SK-N-SH (cell line): ENCODE results near the gene NDUFS8. TPM values are rescaled to one million over a fixed set of nuclear protein-coding genes. Genes with fewer than 3 reads are reported as not detected.

ENCODE experiments used
- CTCF ChIA-PET: fragments of 300-600, 350-600 bp; formaldehyde crosslinking; extraction: SDS; loops from one replicate; lab custom pipeline; 2021; lab: Yijun Ruan, JAX
- POLR2A ChIA-PET: fragments of 350-600 bp; sonication (Branson Sonifier 250); formaldehyde crosslinking; extraction: SDS; loops from one replicate; lab custom pipeline; 2020; ENCODE audit warnings: antibody characterized with exemption, inconsistent platforms; lab: Yijun Ruan, JAX
- DNase-seq: peaks from one replicate; pipeline ENCODE4 v3.0.0; 2012
- H2AFZ ChIP-seq: fragments of 200-600 bp; sonication (generic); 2 replicates; pipeline ENCODE4 v1.8.1; 2016; ENCODE audit warnings: antibody characterized with exemption, mild to moderate bottlenecking, low read depth
- H3F3A ChIP-seq: fragments of 200-600 bp; sonication (generic); replicated peaks from 2 replicates; pipeline ENCODE3; 2016; ENCODE audit warnings: antibody characterized with exemption, mild to moderate bottlenecking; ENCODE audit not compliant: insufficient read depth
- H3K27ac ChIP-seq, 2 experiments: fragments of 200-500 bp in 1 of 2; fragments of 200-600 bp in 1 of 2; sonication (Bioruptor generic) in 1 of 2; sonication (generic), shearing (Covaris generic) in 1 of 2; 2 replicates each; pipeline versions ENCODE4 v1.5.1 to v1.6.1; 2014 to 2016; ENCODE audit warnings: low read depth in 2 of 2, inconsistent platforms in 1 of 2, low read length in 1 of 2, mild to moderate bottlenecking in 1 of 2, mixed read lengths in 1 of 2
- H3K27me3 ChIP-seq: fragments of 200-600 bp; sonication (generic), shearing (Covaris generic); 2 replicates; pipeline ENCODE4 v1.6.1; 2016; ENCODE audit warnings: mixed run types; ENCODE audit not compliant: insufficient read depth
- H3K36me3 ChIP-seq, 2 experiments: fragments of 200-500 bp in 1 of 2; fragments of 200-600 bp in 1 of 2; sonication (Bioruptor generic) in 1 of 2; sonication (generic) in 1 of 2; replicated peaks in 1 of 2; 2 replicates each; pipeline versions ENCODE3 to v1.5.1; 2014 to 2016; ENCODE audit warnings: low read length in 1 of 2, mild to moderate bottlenecking in 1 of 2; ENCODE audit not compliant: insufficient read depth in 2 of 2, control insufficient read depth in 1 of 2
- H3K4me1 ChIP-seq, 2 experiments: fragments of 200-500 bp in 1 of 2; fragments of 200-600 bp in 1 of 2; sonication (Bioruptor generic) in 1 of 2; sonication (generic), shearing (Covaris generic) in 1 of 2; 2 replicates each; pipeline versions ENCODE4 v1.5.1 to v1.6.1; 2014 to 2016; ENCODE audit warnings: low read depth in 1 of 2, low read length in 1 of 2, mixed run types in 1 of 2; ENCODE audit not compliant: insufficient read depth in 2 of 2, control insufficient read depth in 1 of 2
- H3K4me2 ChIP-seq: fragments of 200-600 bp; sonication (generic), shearing (Covaris generic); 2 replicates; pipeline ENCODE4 v1.6.1; 2017; ENCODE audit warnings: mixed run types
- H3K4me3 ChIP-seq, 2 experiments: fragments of 200-500 bp in 1 of 2; fragments of 200-600 bp in 1 of 2; sonication (Bioruptor generic) in 1 of 2; sonication (generic), shearing (Covaris generic) in 1 of 2; 2 replicates each; pipeline versions ENCODE4 v1.5.1 to v1.8.1; 2014 to 2016; ENCODE audit warnings: low read depth in 2 of 2, inconsistent platforms in 1 of 2, low read length in 1 of 2, mild to moderate bottlenecking in 1 of 2, mixed read lengths in 1 of 2, moderate library complexity in 1 of 2
- H3K79me2 ChIP-seq: fragments of 200-600 bp; sonication (generic); 2 replicates; pipeline ENCODE4 v1.8.1; 2017; ENCODE audit warnings: mild to moderate bottlenecking; ENCODE audit not compliant: insufficient read depth
- H3K9ac ChIP-seq: fragments of 200-600 bp; sonication (generic); 2 replicates; pipeline ENCODE4 v1.6.1; 2017; ENCODE audit warnings: mixed run types
- H3K9me2 ChIP-seq: fragments of 200-600 bp; sonication (generic); 2 replicates; pipeline ENCODE4 v1.6.1; 2017; ENCODE audit warnings: mixed run types
- H3K9me3 ChIP-seq: fragments of 200-600 bp; sonication (generic); 2 replicates; pipeline ENCODE4 v1.6.1; 2017; ENCODE audit warnings: mixed run types, mild to moderate bottlenecking, moderate library complexity
- H4K20me1 ChIP-seq: fragments of 200-600 bp; sonication (generic); 2 replicates; pipeline ENCODE4 v1.6.1; 2017; ENCODE audit warnings: mild to moderate bottlenecking, mixed run types; ENCODE audit not compliant: insufficient read depth
- FOXM1 ChIP-seq: IDR thresholded peaks from 2 replicates; pipeline ENCODE4 v1.4.0; 2012; ENCODE audit warnings: low read depth, mild to moderate bottlenecking
- MXI1 ChIP-seq: IDR thresholded peaks from 2 replicates; pipeline ENCODE4 v1.6.1; 2012; ENCODE audit warnings: mild to moderate bottlenecking, low read depth, low read length, improper control_type of control experiment
- REST ChIP-seq: IDR thresholded peaks from 2 replicates; pipeline ENCODE4 v1.6.1; 2012; ENCODE audit warnings: mild to moderate bottlenecking, low read depth, low read length, moderate library complexity
- SIN3A ChIP-seq: IDR thresholded peaks from 2 replicates; pipeline ENCODE4 v1.6.1; 2012; ENCODE audit warnings: low read depth, mild to moderate bottlenecking, low read length, moderate library complexity, borderline replicate concordance
- SMC3 ChIP-seq: IDR thresholded peaks from 2 replicates; pipeline ENCODE4 v1.6.1; 2012; ENCODE audit warnings: low read depth, low read length, improper control_type of control experiment
- ZBTB33 ChIP-seq: IDR thresholded peaks from 2 replicates; pipeline ENCODE4 v1.4.0; 2012; ENCODE audit warnings: low read depth, borderline replicate concordance
- WGBS: methylation state at CpG from one replicate; pipeline ENCODE4 v1.1.6; 2017; ENCODE audit warnings: low lambda C conversion rate; 5-methylcytosine and 5-hydroxymethylcytosine counted together
- polyA plus RNA-seq, 3 experiments: library from polyadenylated mRNA; depleted of rRNA; stranded (reverse); fragments of >200 nt; gene quantifications; 2 replicates each; pipeline ENCODE4 v1.2.3, GENCODE V29; 2012

NDUFS8 gene
- polyA plus RNA-seq, 1 of the 3 experiments (the other 2 are of a cell fraction) = 123 TPM

GRCh38 chr11:68053981-68054812 lies 23.7 kb downstream of the NDUFS8 start:
- H2AFZ ChIP-seq = no peak overlapping the region
- WGBS = 93% methylated on average over 7 of the region's 11 CpGs
- no peaks in the 10 kb centered on the region for H3K79me2 ChIP-seq
- H3K36me3 ChIP-seq = peaks cover 0 to 19% of the 10 kb centered on the region in 2 experiments
- no peaks in the 10 kb centered on the region for H3K27me3 ChIP-seq
- H3F3A ChIP-seq = peaks cover 1% of the 10 kb centered on the region
- no peaks in the 10 kb centered on the region for H3K9me3 ChIP-seq
- no peaks in the 10 kb centered on the region for H4K20me1 ChIP-seq
- POLR2A ChIA-PET = no interaction called here
- TF ChIP-seq ZBTB33 (no peak), SMC3 (no peak), MXI1 (no peak), FOXM1 (no peak)
- TF ChIP-seq, all 33 proteins: peak for 0
- DNase-seq = no peak
- peaks cover 0 to 10% of the 10 kb centered on the region in 2 experiments; a peak in 1 of 4 replicates for H3K4me1 ChIP-seq
- H3K4me3 ChIP-seq = no peak overlapping the region
- H3K4me2 ChIP-seq = no peak overlapping the region
- CTCF ChIA-PET = no interaction called here
- H3K9ac ChIP-seq = no peak overlapping the region
- H3K27ac ChIP-seq = no peak overlapping the region
- H3K9me2 ChIP-seq = no peaks in the 10 kb centered on the region

- TF ChIP-seq SIN3A (no peak), REST (no peak)
- H3K27ac ChIP-seq = no peak overlapping the region
- 93% methylated on average over 12 of the region's 12 CpGs for WGBS
- no peak overlapping the region for H3K4me2 ChIP-seq
- no peaks in the 10 kb centered on the region for H4K20me1 ChIP-seq
- ChIA-PET POLR2A (interaction anchor here (0.6 kb wide), 1 partner anchor 45 kb away, joined by 3 read pairs; no protein-coding TSS in a partner anchor), CTCF (no interaction called here)
- no peaks in the 10 kb centered on the region for H3K9me2 ChIP-seq
- peaks cover 12 to 40% of the 10 kb centered on the region in 2 experiments for H3K36me3 ChIP-seq
- H3K4me3 ChIP-seq = no peak overlapping the region
- H3K27me3 ChIP-seq = no peaks in the 10 kb centered on the region
- DNase-seq = no peak
- peaks cover 6% of the 10 kb centered on the region for H3F3A ChIP-seq
- H3K79me2 ChIP-seq = no peaks in the 10 kb centered on the region
- no peak overlapping the region for H2AFZ ChIP-seq
- H3K9ac ChIP-seq = no peak overlapping the region
- no peaks in the 10 kb centered on the region for H3K9me3 ChIP-seq
- H3K4me1 ChIP-seq = peaks cover 0 to 2% of the 10 kb centered on the region in 2 experiments; a peak in 1 of 4 replicates
These were observed 26.1 kb downstream of the NDUFS8 start for GRCh38 chr11:68056317-68057285.
